Measurements from ENCODE around the gene EMP2.

The EMP2 gene

GRCh38 chr16:10485698-10486382 is 94.6 kb downstream of the EMP2 start:
- DNase-seq (ENCODE audit: low read depth): no peak

DNA sequence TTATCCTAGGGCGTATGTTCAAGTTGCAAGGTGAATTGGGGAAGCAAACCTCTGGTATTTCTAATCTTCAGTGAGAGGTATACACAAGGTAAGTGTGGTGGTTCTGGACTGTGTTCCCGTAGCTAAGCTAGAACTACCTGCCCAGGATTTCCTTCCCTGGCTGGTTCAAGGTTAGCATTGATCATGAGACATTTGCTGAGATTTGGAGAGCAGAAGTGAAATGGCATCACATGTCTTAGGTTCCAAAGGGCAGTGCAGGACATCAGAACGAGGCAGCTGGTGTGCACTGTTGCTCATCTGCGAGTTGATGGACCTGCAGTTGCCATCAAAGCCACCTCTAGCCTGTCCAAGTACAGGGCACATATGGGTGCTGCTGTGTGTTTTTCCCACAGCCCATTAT is 95.2 kb downstream of the EMP2 start:
- no peak for DNase-seq (ENCODE audit: low read depth)

- DNase-seq (ENCODE audit: low read depth): no peak
These were observed 100.2 kb downstream of the EMP2 start for GRCh38 chr16:10480151-10480550.
